ENCODE data around the gene CERS1. TPM values are rescaled to one million over a fixed set of nuclear protein-coding genes. Genes with fewer than 3 reads are reported as not detected.

CERS1 gene
- total RNA-seq, 1 experiment from 2014 or later, result 0.96 TPM

DNA sequence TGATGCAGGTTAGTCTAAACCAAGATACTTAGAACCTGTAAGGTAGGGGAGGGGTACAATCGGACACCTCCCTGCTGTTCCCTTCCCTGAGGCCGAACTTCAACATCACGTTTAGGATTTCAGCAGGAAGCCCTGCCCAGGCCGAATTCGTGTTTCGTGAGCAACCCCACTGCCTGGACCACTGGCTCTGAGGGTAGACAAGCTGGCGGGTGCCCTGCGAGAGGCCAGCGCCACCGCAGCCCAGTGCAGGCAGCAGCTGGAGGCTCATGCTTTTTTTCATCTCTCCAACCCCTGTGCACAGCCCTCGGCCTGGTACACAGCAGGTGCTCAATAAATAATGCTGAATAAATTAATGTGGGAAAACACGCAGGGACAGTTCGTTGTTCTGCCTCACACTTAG is 37.3 kb upstream of the CERS1 start:
- no peaks in the 10 kb centered on the region for H3K9me3 ChIP-seq (ENCODE audit: control insufficient read depth in 1 of 2, insufficient read depth in 1 of 2, low read depth in 1 of 2, low read length in 2 of 2)
- no peak for DNase-seq (ENCODE audit: low read depth, low spot score)
- H3K27me3 ChIP-seq (ENCODE audit: insufficient read depth, low read length), result no peaks in the 10 kb centered on the region
- H4K20me1 ChIP-seq (ENCODE audit: insufficient read depth), result no peaks in the 10 kb centered on the region
- H3K9ac ChIP-seq (ENCODE audit: low read length), result no peak overlapping the region
- BruUV-seq (replicated peaks), result no TSS peak
- H3K4me2 ChIP-seq (ENCODE audit: low read length), result no peak overlapping the region
- H3K4me3 ChIP-seq (replicated peaks in 1 of 2; ENCODE audit: low read depth in 1 of 2, low read length in 2 of 2), result no peak overlapping the region
- H3K36me3 ChIP-seq (ENCODE audit: control insufficient read depth in 1 of 2, insufficient read depth in 2 of 2, low read length in 2 of 2), result peaks cover 6 to 16% of the 10 kb centered on the region in 2 experiments; a peak in 3 of 4 replicates
- no peak for TF ChIP-seq SP1 (IDR thresholded peaks at IDR 0.05; ENCODE audit: low read depth)
- TF ChIP-seq ATF3 (IDR thresholded peaks at IDR 0.05), result no peak
- TF ChIP-seq CEBPB (IDR thresholded peaks at IDR 0.05; ENCODE audit: low read depth), result no peak
- TF ChIP-seq TCF7L2 (IDR thresholded peaks at IDR 0.05; ENCODE audit: borderline replicate concordance, extremely low read depth, insufficient read depth, insufficient read length), result no peak
- TF ChIP-seq EZH2 (IDR thresholded peaks at IDR 0.05), result no peak
- TF ChIP-seq, protein P1, sequence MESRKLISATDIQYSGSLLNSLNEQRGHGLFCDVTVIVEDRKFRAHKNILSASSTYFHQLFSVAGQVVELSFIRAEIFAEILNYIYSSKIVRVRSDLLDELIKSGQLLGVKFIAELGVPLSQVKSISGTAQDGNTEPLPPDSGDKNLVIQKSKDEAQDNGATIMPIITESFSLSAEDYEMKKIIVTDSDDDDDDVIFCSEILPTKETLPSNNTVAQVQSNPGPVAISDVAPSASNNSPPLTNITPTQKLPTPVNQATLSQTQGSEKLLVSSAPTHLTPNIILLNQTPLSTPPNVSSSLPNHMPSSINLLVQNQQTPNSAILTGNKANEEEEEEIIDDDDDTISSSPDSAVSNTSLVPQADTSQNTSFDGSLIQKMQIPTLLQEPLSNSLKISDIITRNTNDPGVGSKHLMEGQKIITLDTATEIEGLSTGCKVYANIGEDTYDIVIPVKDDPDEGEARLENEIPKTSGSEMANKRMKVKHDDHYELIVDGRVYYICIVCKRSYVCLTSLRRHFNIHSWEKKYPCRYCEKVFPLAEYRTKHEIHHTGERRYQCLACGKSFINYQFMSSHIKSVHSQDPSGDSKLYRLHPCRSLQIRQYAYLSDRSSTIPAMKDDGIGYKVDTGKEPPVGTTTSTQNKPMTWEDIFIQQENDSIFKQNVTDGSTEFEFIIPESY (IDR thresholded peaks at IDR 0.05; ENCODE audit: extremely low read depth, insufficient replicate concordance, low read length), result no peak
- TF ChIP-seq SRF (IDR thresholded peaks at IDR 0.05; ENCODE audit: low read depth), result no peak
- TF ChIP-seq, protein P2, sequence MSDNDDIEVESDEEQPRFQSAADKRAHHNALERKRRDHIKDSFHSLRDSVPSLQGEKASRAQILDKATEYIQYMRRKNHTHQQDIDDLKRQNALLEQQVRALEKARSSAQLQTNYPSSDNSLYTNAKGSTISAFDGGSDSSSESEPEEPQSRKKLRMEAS (IDR thresholded peaks at IDR 0.05), result no peak
- TF ChIP-seq POLR2AphosphoS5 (IDR thresholded peaks at IDR 0.05; ENCODE audit: low read depth, low read length), result no peak
- no peak for TF ChIP-seq CBX3 (IDR thresholded peaks at IDR 0.05; ENCODE audit: low read depth)
- TF ChIP-seq, protein P3, sequence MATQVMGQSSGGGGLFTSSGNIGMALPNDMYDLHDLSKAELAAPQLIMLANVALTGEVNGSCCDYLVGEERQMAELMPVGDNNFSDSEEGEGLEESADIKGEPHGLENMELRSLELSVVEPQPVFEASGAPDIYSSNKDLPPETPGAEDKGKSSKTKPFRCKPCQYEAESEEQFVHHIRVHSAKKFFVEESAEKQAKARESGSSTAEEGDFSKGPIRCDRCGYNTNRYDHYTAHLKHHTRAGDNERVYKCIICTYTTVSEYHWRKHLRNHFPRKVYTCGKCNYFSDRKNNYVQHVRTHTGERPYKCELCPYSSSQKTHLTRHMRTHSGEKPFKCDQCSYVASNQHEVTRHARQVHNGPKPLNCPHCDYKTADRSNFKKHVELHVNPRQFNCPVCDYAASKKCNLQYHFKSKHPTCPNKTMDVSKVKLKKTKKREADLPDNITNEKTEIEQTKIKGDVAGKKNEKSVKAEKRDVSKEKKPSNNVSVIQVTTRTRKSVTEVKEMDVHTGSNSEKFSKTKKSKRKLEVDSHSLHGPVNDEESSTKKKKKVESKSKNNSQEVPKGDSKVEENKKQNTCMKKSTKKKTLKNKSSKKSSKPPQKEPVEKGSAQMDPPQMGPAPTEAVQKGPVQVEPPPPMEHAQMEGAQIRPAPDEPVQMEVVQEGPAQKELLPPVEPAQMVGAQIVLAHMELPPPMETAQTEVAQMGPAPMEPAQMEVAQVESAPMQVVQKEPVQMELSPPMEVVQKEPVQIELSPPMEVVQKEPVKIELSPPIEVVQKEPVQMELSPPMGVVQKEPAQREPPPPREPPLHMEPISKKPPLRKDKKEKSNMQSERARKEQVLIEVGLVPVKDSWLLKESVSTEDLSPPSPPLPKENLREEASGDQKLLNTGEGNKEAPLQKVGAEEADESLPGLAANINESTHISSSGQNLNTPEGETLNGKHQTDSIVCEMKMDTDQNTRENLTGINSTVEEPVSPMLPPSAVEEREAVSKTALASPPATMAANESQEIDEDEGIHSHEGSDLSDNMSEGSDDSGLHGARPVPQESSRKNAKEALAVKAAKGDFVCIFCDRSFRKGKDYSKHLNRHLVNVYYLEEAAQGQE (IDR thresholded peaks at IDR 0.05; ENCODE audit: low read depth), result no peak
- TF ChIP-seq, protein P4, sequence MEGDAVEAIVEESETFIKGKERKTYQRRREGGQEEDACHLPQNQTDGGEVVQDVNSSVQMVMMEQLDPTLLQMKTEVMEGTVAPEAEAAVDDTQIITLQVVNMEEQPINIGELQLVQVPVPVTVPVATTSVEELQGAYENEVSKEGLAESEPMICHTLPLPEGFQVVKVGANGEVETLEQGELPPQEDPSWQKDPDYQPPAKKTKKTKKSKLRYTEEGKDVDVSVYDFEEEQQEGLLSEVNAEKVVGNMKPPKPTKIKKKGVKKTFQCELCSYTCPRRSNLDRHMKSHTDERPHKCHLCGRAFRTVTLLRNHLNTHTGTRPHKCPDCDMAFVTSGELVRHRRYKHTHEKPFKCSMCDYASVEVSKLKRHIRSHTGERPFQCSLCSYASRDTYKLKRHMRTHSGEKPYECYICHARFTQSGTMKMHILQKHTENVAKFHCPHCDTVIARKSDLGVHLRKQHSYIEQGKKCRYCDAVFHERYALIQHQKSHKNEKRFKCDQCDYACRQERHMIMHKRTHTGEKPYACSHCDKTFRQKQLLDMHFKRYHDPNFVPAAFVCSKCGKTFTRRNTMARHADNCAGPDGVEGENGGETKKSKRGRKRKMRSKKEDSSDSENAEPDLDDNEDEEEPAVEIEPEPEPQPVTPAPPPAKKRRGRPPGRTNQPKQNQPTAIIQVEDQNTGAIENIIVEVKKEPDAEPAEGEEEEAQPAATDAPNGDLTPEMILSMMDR (IDR thresholded peaks at IDR 0.05 in 2 of 3, conservative IDR thresholded peaks at IDR 0.05 in 1 of 3; ENCODE audit: borderline replicate concordance in 1 of 3, insufficient read depth in 1 of 3, low read depth in 2 of 3, low read length in 2 of 3), result no peak
- no peak for TF ChIP-seq JUND (IDR thresholded peaks at IDR 0.05)
- no peak for TF ChIP-seq FOSL1 (IDR thresholded peaks at IDR 0.05; ENCODE audit: low read depth)
- no peak for TF ChIP-seq RAD21 (IDR thresholded peaks at IDR 0.05; ENCODE audit: low read depth)
- no peak for TF ChIP-seq SIN3A (IDR thresholded peaks at IDR 0.05; ENCODE audit: low read depth)
- TF ChIP-seq EGR1 (IDR thresholded peaks at IDR 0.05; ENCODE audit: low read depth), result no peak
- H2AFZ ChIP-seq (ENCODE audit: low read depth, low read length, poor library complexity, severe bottlenecking), result no peak overlapping the region
- CTCF ChIA-PET, result no interaction called here
- intact Hi-C loops (cut with micrococcal nuclease), result no loop called here
- peaks cover 6 to 20% of the 10 kb centered on the region in 2 experiments; a peak in 3 of 4 replicates for H3K4me1 ChIP-seq (ENCODE audit: control insufficient read depth in 1 of 2, insufficient read depth in 2 of 2, low read length in 2 of 2)
- ATAC-seq, result no peak
- POLR2A ChIA-PET, result no interaction called here
- H3K9me2 ChIP-seq (ENCODE audit: insufficient read depth), result no peaks in the 10 kb centered on the region
- H3K27ac ChIP-seq (ENCODE audit: low read depth, low read length), result no peak overlapping the region
- no peaks in the 10 kb centered on the region for H3K79me2 ChIP-seq (ENCODE audit: insufficient read depth, low read length)
- RAD21 ChIA-PET (ENCODE audit: low non-redundant PET in 1 of 2, low total read pairs in 2 of 2, uncharacterized antibody in 2 of 2, unreplicated experiment in 2 of 2), result interaction anchor here in 1 of 2 experiments (0.6 kb wide), 1 partner anchor 654 kb away, joined by 3 read pairs; no protein-coding TSS in a partner anchor

All from HCT116 (cell line).